ENCODE data around the gene LILRA5.
"Not testable (repeated sequence)": the region's sequence is repeated elsewhere in the genome, so short reads cannot be mapped to it uniquely, and the experiment has no call there.

The LILRA5 gene

GRCh38 chr19:54335164-54335563, 22.2 kb upstream of the LILRA5 start:
- in situ Hi-C loops (cut with MboI; ENCODE audit: low sequenced_read_pairs): no loop called here

DNA sequence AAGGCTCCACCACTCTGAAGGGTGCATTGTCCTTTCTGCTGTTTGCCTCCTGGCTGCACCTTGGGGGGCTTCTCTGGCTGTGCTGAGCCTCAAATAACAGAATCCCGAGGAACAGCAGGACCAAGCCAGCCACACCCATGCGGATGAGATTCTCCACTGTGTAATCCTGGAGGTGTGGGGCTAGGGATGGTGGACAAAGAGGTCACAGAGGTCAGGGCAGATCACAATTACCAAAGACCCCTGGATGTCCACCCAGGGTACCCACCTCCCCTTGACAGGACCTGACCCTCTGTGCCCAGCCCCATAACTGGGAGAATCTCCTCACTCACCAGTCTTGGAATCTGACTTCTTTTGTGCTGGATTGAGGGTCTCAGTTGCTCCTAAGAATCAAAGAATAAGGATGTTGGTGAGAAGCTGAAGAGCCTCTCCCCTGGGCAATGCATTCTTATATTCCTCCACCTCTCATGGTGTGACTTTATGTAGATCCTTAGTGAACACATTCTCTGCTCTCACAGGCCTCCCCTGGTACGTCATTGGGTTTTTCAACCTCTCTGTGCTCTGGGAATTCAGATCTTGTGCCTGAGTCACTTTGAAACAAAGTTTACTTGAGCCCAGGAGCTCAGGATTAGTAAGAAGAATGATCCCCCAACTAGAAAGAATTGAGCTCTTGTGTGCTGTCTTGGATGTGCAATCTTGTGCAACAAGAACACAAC, 20.8 kb upstream of the LILRA5 start:
- in situ Hi-C loops (cut with MboI; ENCODE audit: low sequenced_read_pairs): no loop called here

DNA sequence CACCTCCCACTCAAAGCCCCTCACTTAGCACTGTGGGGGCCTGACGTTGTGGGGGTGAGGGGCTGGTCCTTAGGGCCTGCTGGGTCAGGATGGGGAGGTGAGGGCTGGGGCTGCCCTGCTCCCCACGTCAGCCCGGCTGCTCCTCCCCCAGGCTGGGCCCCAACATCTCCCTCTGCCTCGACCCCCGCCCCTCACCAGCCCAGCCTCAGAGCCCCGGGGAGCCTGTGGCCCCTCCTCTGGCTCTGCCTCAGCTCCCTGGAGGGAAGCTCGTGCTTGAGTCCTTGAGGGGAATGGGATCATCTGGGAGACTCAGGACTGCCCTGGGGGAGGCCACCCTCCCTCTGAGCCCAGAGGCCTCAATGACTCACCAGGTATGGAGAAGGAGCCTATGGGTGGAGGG, 19.2 kb upstream of the LILRA5 start:
- in situ Hi-C loops (cut with MboI; ENCODE audit: low sequenced_read_pairs): no loop called here

DNA sequence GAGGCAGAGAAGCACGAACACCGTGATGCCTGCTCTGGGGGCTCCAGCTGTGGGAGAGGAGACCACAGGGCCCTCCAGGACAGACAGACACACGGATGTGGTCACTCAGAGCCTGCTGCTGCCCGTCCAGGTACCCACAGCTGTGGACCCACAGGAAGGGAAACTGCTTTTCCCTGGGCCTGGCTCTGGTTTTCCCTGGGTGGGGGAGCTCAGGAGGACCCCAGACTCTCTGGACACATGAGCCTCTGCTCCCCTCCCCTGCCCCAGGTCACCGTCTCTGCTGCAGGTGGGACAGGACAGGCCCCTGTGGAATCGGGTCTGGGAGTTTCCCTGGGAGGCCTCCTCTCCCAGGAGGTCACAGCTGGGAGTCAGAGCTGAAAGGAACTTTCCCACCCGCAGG, 18.7 kb upstream of the LILRA5 start:
- in situ Hi-C loops (cut with MboI; ENCODE audit: low sequenced_read_pairs): no loop called here

DNA sequence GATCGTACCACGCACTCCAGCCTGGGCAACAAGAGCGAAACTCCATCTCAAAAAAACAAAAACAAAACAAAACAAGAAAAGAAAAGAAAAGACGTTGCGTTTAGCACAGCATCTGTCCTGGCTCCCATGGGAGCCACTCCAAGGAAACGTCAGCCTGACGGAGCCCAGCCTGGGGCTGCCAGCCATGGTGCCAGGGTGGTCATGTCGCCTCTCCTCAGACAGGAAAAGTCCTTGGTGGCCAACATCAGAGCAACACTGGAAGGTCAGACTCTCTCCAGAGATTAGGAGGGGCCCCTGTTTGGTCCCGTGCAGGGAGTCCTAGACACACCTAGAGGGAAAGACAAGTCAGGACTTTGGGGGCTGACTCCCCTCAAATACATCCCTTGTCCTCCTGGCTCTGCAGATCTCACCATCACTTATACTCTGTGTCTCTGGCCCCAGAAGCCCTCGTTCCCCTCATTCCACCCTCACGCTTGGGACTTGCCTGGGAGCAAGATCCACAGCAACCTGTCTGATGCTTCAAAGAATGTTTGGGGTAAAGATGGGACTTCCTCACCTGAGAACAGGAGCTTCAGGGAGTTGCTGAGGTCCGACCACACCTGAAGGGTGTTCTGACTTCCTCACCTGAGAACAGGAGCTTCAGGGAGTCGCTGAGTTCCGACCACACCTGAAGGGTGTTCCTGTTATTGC, 16.7 kb upstream of the LILRA5 start:
- in situ Hi-C loops (cut with MboI; ENCODE audit: low sequenced_read_pairs): no loop called here

- in situ Hi-C loops (cut with MboI; ENCODE audit: low sequenced_read_pairs): not testable (repeated sequence)
Measured at GRCh38 chr19:54328781-54329180, 15.8 kb upstream of the LILRA5 start.

- in situ Hi-C loops (cut with MboI; ENCODE audit: low sequenced_read_pairs): no loop called here
Measured at GRCh38 chr19:54325631-54326030, 12.7 kb upstream of the LILRA5 start.

- in situ Hi-C loops (cut with MboI; ENCODE audit: low sequenced_read_pairs): no loop called here
Measured at GRCh38 chr19:54325194-54325621, 12.2 kb upstream of the LILRA5 start.

DNA sequence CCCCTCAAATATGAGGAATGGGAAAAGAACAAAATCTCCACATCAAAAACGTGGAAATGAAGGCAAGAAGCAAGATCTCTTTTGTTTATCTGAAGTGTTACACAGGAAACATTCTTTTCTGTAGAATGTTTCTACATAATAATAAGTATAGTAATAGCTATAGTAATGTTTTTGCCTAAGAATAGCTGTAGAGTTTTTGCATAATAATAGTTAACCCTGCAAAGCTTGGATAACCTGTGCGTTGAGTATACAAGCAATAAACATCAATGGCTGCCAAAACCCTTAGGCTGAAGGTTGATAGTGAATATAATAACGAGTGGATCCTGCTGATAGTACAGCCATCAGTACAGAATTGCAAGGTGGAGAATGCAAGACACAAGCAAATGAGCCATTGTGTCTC, 11.1 kb upstream of the LILRA5 start:
- in situ Hi-C loops (cut with MboI; ENCODE audit: low sequenced_read_pairs): no loop called here

DNA sequence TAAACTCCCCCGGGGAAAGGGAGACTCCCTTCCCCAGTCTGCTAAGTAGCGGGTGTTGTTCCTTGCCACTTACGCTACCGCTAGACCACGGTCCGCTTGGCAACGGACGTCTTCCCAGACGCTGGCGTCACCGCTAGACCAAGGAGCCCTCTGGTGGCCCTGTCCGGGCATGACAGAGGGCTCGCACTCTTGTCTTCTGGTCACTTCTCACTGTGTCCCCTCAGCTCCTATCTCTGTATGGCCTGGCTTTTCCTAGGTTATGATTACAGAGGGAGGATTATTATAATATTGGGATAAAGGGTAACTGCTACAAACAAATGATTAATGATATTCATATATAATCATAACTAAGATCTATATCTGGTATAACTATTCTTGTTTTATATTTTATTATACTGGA, 10.0 kb upstream of the LILRA5 start:
- in situ Hi-C loops (cut with MboI; ENCODE audit: low sequenced_read_pairs): not testable (repeated sequence)

GRCh38 chr19:54322295-54322694, 9.3 kb upstream of the LILRA5 start:
- in situ Hi-C loops (cut with MboI; ENCODE audit: low sequenced_read_pairs): not testable (repeated sequence)

DNA sequence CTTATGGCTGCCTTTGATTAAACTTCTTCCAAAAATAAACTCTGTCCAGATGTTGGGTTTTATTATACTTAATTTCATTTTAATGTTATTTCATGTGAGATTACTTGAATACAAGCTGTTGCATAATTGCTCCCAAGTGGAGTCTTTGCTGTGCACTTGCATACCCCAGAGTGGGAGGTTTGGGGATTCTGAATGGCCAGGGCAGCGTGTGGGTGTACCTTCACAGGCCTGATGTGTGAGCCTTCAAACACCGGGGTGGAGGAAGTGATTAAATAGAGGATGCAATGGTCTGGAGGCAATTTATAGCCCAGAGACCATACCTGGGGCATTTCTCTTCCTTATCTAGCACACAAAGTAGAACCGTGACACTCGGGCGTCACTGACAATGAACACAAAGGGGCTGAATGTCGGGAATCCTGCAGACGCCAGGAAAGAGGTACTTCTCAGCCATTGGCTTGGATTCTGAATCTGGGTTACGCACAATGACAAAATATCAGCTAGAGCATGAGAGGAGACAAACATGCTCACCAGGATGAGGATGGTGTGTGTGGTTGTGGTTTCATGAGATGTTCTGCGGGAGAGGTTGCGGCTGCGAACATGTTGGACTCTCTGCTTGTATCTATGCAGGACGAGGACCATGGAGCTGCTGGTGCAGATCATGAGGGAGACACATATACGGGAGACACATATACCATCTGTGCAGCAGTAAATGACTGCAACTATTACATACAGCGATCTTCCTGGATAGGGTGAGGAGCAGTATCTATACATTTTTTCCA, 7.1 kb upstream of the LILRA5 start:
- in situ Hi-C loops (cut with MboI; ENCODE audit: low sequenced_read_pairs): no loop called here

- in situ Hi-C loops (cut with MboI; ENCODE audit: low sequenced_read_pairs): no loop called here
Measured at GRCh38 chr19:54319049-54319448, 6.1 kb upstream of the LILRA5 start.

GRCh38 chr19:54317965-54318240, 4.9 kb upstream of the LILRA5 start:
- in situ Hi-C loops (cut with MboI; ENCODE audit: low sequenced_read_pairs): no loop called here

DNA sequence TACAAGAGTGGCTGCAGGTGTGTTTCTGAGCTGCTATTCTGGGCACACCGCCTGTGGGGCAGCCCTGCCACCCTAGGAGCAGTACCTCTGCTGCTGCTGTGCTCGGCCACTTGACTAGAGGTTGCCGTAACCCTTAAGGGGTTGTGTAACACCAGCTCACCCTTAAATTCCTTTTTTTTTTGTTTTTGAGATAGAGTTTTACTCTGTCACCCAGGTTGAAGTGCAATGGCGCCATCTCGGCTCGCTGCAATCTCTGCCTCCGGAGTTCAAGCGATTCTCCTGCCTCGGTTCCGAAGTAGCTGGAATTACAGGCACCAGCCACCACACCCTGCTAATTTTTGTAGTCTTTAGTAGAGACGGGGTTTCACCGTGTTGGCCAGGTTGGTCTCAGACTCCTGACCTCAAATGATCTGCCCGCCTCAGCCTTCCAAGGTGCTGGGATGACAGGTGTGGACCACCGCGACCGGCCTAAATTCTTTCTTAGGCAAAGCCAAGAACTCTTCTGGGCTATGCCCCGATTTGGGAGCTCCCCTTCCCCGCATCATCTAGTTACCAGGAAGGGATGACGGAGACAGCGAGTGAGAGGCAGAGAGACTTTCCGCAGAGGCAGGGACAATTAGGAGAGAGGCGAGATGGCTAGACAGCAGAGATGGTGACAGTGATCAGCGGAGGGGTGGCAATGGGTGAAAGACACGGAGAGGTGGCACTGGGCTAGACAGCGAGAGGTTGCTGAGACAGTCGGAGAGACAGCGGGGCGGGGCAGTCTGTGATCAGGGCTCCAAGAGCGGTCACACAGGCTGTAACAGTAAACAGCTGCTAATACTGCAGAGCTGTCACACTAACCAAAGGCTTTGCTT, 4.4 kb upstream of the LILRA5 start:
- in situ Hi-C loops (cut with MboI; ENCODE audit: low sequenced_read_pairs): no loop called here

GRCh38 chr19:54316746-54317107, 3.8 kb upstream of the LILRA5 start:
- in situ Hi-C loops (cut with MboI; ENCODE audit: low sequenced_read_pairs): no loop called here

- in situ Hi-C loops (cut with MboI; ENCODE audit: low sequenced_read_pairs): no loop called here
Measured at GRCh38 chr19:54315956-54316355, 3.0 kb upstream of the LILRA5 start.

- in situ Hi-C loops (cut with MboI; ENCODE audit: low sequenced_read_pairs): no loop called here
Measured at GRCh38 chr19:54312011-54312410, 955 bp downstream of the LILRA5 start.

GRCh38 chr19:54311486-54311885, 1.5 kb downstream of the LILRA5 start:
- in situ Hi-C loops (cut with MboI; ENCODE audit: low sequenced_read_pairs): no loop called here

- in situ Hi-C loops (cut with MboI; ENCODE audit: low sequenced_read_pairs): no loop called here
Measured at GRCh38 chr19:54310543-54310942, 2.4 kb downstream of the LILRA5 start.

DNA sequence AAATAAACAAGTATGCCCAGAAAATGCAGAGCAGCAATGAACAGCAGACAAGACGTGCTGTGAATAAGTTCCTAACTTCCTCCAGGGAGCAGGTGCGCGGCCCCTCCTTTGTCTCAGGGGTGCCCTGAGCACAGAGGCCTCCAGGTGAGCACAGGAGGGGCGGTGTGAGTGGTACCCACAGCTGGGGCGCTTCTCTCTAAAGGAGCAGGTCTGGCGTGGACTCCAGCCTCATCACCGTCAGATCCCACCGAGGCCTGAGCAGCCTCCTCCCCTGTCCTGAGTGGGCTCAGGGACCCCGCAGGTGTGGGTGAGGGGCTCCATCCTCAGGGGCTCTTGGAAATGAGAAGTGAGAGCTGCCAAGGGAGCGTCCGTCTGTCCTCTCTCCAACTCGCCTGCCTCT, 3.2 kb downstream of the LILRA5 start:
- in situ Hi-C loops (cut with MboI; ENCODE audit: low sequenced_read_pairs): no loop called here

Measured in hTERT RPE-1 (cell line).